ENCODE results near the gene CORO2A.
"Not testable (repeated sequence)": the region's sequence is repeated elsewhere in the genome, so short reads cannot be mapped to it uniquely, and the experiment has no call there.

Gene CORO2A

GRCh38 chr9:98135558-98135934 is 56.9 kb downstream of the CORO2A start:
- no peak for DNase-seq

DNA sequence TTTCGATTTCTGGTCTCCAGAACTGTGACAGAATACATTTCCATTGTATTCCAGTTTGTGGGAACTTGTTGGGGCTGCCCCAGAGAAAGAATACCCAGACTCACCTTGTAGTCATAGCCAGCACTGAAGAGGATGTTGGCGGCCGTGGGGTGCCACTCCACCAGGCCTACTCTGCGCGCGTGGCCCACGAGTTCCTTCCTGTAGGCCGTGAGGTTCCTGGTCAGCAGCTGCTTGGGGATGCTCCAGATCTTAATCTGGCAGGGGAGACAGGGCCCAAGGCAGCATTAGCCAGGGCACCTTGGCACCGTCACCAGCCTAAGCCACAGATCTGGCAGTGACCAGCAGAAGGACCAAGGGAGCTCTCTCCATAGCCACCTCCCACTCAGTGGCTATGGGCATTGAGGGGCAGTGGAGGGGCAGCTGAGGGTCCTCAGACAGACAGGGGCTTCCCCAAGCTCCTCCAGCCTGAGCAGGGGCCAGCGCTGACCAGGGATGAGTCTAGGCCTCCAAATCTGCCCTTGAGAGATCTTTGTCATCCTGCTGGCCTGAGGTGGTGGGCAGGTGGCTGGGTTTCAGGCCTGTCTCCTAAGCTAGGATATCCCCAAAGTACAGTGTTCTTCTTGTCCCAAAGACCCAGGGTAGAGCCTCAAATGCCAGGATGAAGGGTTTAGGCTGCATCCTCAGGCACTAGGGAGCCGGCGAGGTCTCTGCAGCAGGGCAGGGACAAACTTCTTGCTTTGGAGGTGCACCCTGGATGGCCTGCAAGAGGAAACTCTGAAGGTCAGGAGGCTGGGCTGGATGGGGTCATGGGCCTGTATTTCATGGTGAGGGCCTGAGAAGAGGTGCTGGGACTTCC is 57.5 kb downstream of the CORO2A start:
- no peak for DNase-seq

- DNase-seq = no peak
Measured at GRCh38 chr9:98132806-98133631, 59.4 kb downstream of the CORO2A start.

DNA sequence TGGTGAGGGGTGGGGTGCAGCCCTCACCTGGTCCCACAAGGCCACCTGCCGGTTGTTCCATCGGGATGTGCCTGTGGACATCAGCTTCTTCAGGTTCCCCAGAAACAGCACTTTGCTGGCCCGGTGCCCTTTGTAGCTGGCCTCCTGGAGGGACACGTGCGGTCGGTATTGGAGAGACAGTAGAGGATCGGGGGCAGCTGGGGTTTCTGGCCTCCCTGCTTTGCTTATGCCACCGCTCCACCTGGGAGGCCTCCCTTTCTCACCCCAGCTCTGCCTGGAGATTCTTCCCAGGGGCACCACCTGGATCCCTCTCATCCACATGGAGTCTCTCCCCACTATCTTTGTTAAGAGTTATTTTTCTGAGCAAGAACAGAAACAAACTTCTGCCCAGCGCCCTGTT is 60.3 kb downstream of the CORO2A start:
- no peak for DNase-seq

GRCh38 chr9:98130576-98131228 is 61.7 kb downstream of the CORO2A start:
- no peak for DNase-seq

DNA sequence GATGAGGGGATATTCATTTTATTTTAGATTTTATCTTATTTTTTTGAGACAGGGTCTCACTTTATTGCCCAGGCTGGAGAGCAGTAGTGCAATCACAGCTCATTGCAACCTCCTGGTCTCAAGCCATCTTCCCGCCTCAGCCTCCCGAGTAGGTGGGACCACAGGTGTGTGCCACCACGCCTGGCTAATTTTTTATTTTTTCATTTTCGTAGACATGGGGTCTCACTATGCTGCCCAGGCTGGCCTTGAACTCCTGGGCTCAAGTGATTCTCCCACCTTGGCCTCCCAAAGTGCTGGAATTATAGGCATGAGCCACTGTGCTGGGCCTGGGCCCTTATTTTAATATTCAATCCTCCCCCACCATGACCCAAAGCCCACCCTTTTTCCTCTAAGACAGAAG is 62.4 kb downstream of the CORO2A start:
- not testable (repeated sequence) for DNase-seq

GRCh38 chr9:98129451-98129881 is 63.0 kb downstream of the CORO2A start:
- DNase-seq = no peak

- DNase-seq = no peak
Measured at GRCh38 chr9:98128316-98128715, 64.1 kb downstream of the CORO2A start.

DNA sequence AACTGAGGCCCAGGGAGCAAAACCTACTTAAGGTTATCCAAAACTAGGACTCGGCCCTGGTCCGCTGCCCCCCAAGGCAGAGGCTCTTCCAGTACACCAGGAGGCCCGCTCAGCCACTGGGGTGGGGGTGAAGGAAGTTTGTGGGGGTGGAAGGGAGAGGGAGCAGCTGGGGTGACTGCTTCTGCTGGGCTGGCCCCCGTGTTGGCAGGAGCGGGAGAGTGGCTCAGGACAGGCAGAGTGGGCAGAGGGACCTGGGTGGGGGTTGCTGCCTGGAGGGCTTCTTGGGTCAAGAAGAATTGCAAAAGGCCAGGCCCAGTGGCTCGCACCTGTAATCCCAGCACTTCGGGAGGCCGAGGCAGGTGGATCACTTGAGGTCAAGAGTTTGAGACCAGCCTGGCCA is 65.2 kb downstream of the CORO2A start:
- DNase-seq = no peak

DNA sequence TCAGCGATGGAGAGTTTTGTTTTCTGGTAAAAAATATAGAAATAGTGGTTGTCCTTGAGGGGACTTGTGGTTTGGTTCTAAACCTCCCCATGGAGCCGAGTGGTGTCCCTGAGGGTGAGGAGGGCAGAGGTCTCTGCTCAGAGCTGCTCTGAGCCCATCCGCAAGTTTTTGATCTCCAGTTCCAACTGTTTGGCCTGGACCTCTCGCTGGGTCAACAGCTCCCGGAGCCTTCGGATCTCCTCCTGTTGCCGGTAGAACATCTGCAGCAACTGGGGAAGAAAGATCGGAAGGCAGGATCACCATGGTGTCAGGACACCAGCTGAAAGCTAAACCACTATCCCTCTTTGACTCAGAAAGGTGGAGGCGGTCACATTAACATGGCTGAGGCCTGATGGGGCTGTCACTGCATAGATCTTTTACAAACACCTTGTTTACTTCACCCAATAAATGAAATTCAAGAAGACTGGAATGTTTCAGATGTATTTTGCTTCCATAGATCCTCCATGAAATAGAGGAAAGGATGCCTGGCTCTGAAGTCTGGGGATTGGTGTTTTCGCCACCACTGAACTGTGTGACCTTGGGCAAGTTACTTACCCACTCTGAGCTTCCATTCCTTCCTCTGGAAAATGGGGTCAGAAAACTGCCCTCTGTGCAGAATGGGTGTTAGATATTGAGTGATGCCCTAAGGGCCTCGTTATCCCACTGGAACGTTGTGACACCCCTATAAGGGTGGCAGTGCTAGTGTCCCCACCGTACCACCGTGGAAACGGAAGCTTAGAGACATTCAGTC is 67.6 kb downstream of the CORO2A start:
- no peak for DNase-seq

- not testable (repeated sequence) for DNase-seq
Measured at GRCh38 chr9:98124091-98124490, 68.3 kb downstream of the CORO2A start.

DNA sequence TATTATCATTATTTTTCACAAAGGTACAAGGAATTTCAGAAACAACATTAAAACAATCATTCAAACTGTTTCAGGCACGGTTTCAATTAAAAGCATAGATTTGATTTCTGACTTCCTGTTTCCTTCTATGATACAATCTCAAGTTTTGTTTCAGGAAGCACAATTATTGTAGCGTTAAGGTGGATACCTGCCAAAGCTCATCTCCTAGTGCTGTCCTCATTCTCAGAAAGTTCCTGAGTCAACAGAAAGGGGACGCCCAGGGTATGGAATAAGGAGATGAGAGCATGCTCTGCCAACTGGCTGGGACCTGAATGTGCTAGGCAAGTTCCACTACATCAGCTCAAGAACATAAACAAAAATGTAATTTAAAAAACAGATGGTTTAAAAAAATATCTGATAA is 71.4 kb downstream of the CORO2A start:
- DNase-seq = peak; percentile 18

- DNase-seq = no peak
Measured at GRCh38 chr9:98120476-98120875, 72.0 kb downstream of the CORO2A start.

- peak; percentile 64 for DNase-seq
Measured at GRCh38 chr9:98118640-98119601, 73.5 kb downstream of the CORO2A start, which contains the start of gene TRIM14. TSS of gene TRIM14 (minus strand) at chr9:98119222. CDS start at chr9:98119188, 34 bp downstream.

DNA sequence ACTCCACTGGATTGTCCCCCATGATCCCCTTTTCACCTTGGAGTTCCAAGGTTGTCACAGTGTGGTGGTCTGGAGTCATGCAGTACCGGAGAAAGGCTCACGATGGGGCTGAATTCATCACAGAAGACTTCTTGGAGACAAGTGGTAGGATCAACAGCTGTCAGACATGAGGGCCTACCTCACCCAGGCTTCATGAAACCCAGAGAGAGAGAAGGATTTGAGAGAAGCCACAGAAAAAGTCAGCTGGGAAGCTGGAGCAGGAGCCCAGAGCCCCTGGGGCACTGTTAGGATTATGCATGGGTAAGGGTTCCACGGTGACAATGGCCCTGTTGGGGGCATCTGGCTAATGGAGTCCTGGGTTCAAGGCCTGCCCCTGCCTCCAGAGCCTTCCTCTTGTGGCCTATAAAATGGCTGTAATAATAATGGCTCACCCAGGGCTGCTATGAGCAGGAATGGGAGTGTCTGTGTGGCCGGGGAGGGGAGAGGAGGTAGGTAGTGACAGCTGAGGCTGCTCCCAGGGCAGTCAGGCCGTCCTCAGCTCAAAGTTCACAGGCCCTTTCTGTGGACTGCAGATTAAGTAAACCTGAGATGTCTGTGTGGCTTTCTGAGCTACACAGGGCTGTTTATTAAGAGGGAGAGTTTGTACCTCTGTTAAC is 74.3 kb downstream of the CORO2A start:
- DNase-seq = peak; percentile 78

DNA sequence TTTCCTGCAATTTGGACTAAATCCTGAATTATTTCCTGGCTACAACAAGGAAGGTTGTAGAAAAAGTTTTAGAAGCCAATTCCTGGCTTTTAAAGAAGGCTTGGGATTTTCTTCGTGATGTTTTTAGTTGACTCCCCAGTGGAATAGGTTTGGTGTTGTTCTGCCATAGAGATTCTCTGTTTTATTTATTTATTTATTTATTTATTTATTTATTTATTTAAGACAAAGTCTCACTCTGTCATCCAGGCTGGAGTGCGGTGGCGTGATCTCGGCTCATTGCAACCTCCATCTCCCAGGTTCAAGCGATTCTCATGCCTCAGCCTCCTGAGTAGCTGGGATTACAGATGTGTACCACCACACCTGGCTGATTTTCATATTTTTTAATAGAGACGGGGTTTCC is 75.3 kb downstream of the CORO2A start:
- DNase-seq = not testable (repeated sequence)

DNA sequence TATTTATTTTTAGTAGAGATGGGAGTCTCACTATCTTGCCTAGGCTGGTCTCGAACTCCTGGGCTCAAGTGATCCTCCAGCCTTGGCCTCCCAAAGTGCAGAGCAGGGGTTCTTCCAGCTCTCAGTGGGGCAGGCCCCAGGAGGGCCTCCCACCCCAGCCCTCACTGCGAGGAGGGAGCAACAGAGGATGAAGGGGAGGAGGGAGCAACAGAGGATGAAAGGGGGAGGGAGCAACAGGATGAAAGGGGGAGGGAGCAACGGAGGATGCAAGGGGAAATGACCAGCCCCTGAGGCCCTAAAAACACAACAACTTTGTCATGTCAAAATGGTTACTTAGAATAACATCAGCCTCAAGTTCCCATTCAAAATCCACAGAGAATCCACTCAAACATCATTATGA is 83.4 kb downstream of the CORO2A start:
- DNase-seq = no peak

GRCh38 chr9:98108531-98109031 is 83.9 kb downstream of the CORO2A start:
- no peak for DNase-seq

GRCh38 chr9:98107926-98108325 is 84.5 kb downstream of the CORO2A start:
- no peak for DNase-seq

- no peak for DNase-seq
Measured at GRCh38 chr9:98105006-98105405, 87.4 kb downstream of the CORO2A start.
